GM23338 (cell line): Measurements from ENCODE around the gene KANK4. TPM values are rescaled to one million over a fixed set of nuclear protein-coding genes. Genes with fewer than 3 reads are reported as not detected.

Source experiments
- ATAC-seq: fragments of 200-7000 bp; cut with Tn5 transposase; 3 replicates; pipeline ENCODE4 v1.9.1; 2020
- DNase-seq: peaks from one replicate; pipeline ENCODE4 v3.0.0-alpha.2; 2015; ENCODE audit warnings: low spot score
- H2AFZ ChIP-seq: fragments of 200-600 bp; sonication (generic); 2 replicates; pipeline ENCODE4 v1.8.0; 2016; ENCODE audit warnings: antibody characterized with exemption, mild to moderate bottlenecking, moderate library complexity
- H3F3A ChIP-seq: fragments of 200-600 bp; sonication (generic); replicated peaks from 2 replicates; pipeline ENCODE4 v1.8.0; 2017; ENCODE audit warnings: antibody characterized with exemption, mixed run types, low read depth
- H3K27ac ChIP-seq: fragments of 200-600 bp; sonication (generic); 2 replicates; pipeline ENCODE4 v1.6.1; 2016; ENCODE audit warnings: low read depth
- H3K27me3 ChIP-seq: fragments of 200-600 bp; sonication (generic); 2 replicates; pipeline ENCODE4 v1.8.0; 2016; ENCODE audit warnings: mild to moderate bottlenecking, mixed run types, moderate library complexity; ENCODE audit not compliant: insufficient read depth
- H3K36me3 ChIP-seq: fragments of 200-600 bp; sonication (generic); 2 replicates; pipeline ENCODE4 v1.8.0; 2016; ENCODE audit warnings: mild to moderate bottlenecking; ENCODE audit not compliant: insufficient read depth
- H3K4me1 ChIP-seq: fragments of 200-600 bp; sonication (generic); 2 replicates; pipeline ENCODE4 v1.8.0; 2016; ENCODE audit warnings: mild to moderate bottlenecking, moderate library complexity; ENCODE audit not compliant: insufficient read depth
- H3K4me2 ChIP-seq: fragments of 200-600 bp; sonication (generic); 2 replicates; pipeline ENCODE4 v1.7.1; 2017; ENCODE audit warnings: mixed run types
- H3K4me3 ChIP-seq: fragments of 200-600 bp; sonication (generic); 2 replicates; pipeline ENCODE4 v1.6.1; 2016; ENCODE audit warnings: mixed run types
- H3K79me2 ChIP-seq: fragments of 200-600 bp; sonication (generic); replicated peaks from 2 replicates; pipeline ENCODE4 v1.8.0; 2017; ENCODE audit warnings: mild to moderate bottlenecking; ENCODE audit not compliant: insufficient read depth
- H3K9me2 ChIP-seq: fragments of 200-600 bp; sonication (generic); 2 replicates; pipeline ENCODE4 v1.8.0; 2017; ENCODE audit not compliant: insufficient read depth
- H4K20me1 ChIP-seq: fragments of 200-600 bp; sonication (generic); replicated peaks from 2 replicates; pipeline ENCODE4 v1.8.0; 2017; ENCODE audit warnings: mild to moderate bottlenecking; ENCODE audit not compliant: insufficient read depth
- H3K27ac Mint-ChIP-seq: 2 replicates; pipeline ENCODE4 v1.8.0; 2020; ENCODE audit warnings: inconsistent platforms, mild to moderate bottlenecking, moderate library complexity, mixed read lengths
- H3K27me3 Mint-ChIP-seq: 3 replicates; pipeline ENCODE4 v1.8.0; 2022; ENCODE audit warnings: low read depth, mild to moderate bottlenecking, moderate library complexity, mixed read lengths, inconsistent platforms; ENCODE audit not compliant: insufficient read depth, poor library complexity
- H3K36me3 Mint-ChIP-seq: 3 replicates; pipeline ENCODE4 v1.8.0; 2021; ENCODE audit warnings: low read depth, mild to moderate bottlenecking, inconsistent platforms, moderate library complexity, mixed read lengths
- H3K4me1 Mint-ChIP-seq: 3 replicates; pipeline ENCODE4 v1.8.0; 2020; ENCODE audit warnings: mild to moderate bottlenecking, inconsistent platforms, mixed read lengths
- H3K4me3 Mint-ChIP-seq: 3 replicates; pipeline ENCODE4 v1.8.0; 2021; ENCODE audit warnings: moderate library complexity, mild to moderate bottlenecking, inconsistent platforms, mixed read lengths
- H3K9me3 Mint-ChIP-seq: 3 replicates; pipeline ENCODE4 v1.8.0; 2020; ENCODE audit warnings: moderate library complexity, mild to moderate bottlenecking, inconsistent platforms, mixed read lengths
- CREB1 ChIP-seq: fragments of 250-450 bp; sonication (Bioruptor Pico); IDR thresholded peaks from 2 replicates; pipeline ENCODE4 v1.5.0; 2020; ENCODE audit warnings: low read depth, mild to moderate bottlenecking, moderate library complexity
- EZH2 ChIP-seq: fragments of 200-600 bp; sonication (generic); IDR thresholded peaks from one replicate; pipeline ENCODE4 v1.8.0; 2017; ENCODE audit warnings: antibody characterized with exemption, mild to moderate bottlenecking, low read depth; ENCODE audit not compliant: unreplicated experiment
- POLR2AphosphoS5 ChIP-seq: IDR thresholded peaks from 2 replicates; pipeline ENCODE4 v1.6.1; 2016; ENCODE audit warnings: antibody characterized with exemption, low read depth
- ZNF462 ChIP-seq: fragments of 250-450 bp; sonication (Bioruptor Pico); IDR thresholded peaks from 2 replicates; pipeline ENCODE4 v1.5.0; 2020; ENCODE audit warnings: mild to moderate bottlenecking, moderate library complexity
- polyA plus RNA-seq: library from polyadenylated mRNA; unstranded; fragments of >200 nt; fragmentation: Nextera tagmentation; extraction: Ambion mirVana; gene quantifications from 2 replicates; pipeline ENCODE4 v1.2.1, GENCODE V29; 2016
- total RNA-seq: library from RNA; depleted of rRNA; stranded (reverse); fragments of >200 nt; shearing (Covaris generic); gene quantifications from 2 replicates; pipeline ENCODE4 v1.2.3, GENCODE V29; 2014

Gene KANK4
- total and polyA plus RNA-seq, 2 experiments from 2014 or later = 0.31 to 0.42 TPM

- TF ChIP-seq ZNF462 (CRISPR knock-in tag) = no peak
Observed at GRCh38 chr1:62336995-62337705, 17.9 kb upstream of the KANK4 start (continued).

GRCh38 chr1:62336638-62336994 is 17.4 kb upstream of the KANK4 start:
- no peaks in the 10 kb centered on the region; the same call in 2 of the 3 replicates for H3K36me3 Mint-ChIP-seq
- H3K36me3 ChIP-seq = no peaks in the 10 kb centered on the region
- H3K4me2 ChIP-seq = no peak overlapping the region
- peaks cover 10% of the 10 kb centered on the region for H3K27me3 Mint-ChIP-seq
- DNase-seq (no peak), ATAC-seq (peak; percentile 16; the same call in 2 of the 3 replicates)
- H3K27me3 ChIP-seq = no peaks in the 10 kb centered on the region
- H3K27ac ChIP-seq = no peak overlapping the region
- peak overlapping the region; percentile 90; the same call in 1 of the 2 replicates for H2AFZ ChIP-seq
- no peaks in the 10 kb centered on the region for H3K79me2 ChIP-seq
- H3K9me3 Mint-ChIP-seq = no peaks in the 10 kb centered on the region
- no peaks in the 10 kb centered on the region for H3K4me1 ChIP-seq
- H3K4me3 ChIP-seq = no peak overlapping the region
- H3K27ac Mint-ChIP-seq = no peak overlapping the region
- no peaks in the 10 kb centered on the region for H4K20me1 ChIP-seq
- peaks cover 15% of the 10 kb centered on the region for H3K4me1 Mint-ChIP-seq
- H3F3A ChIP-seq = no peaks in the 10 kb centered on the region
- H3K9me2 ChIP-seq = no peaks in the 10 kb centered on the region
- TF ChIP-seq EZH2 = no peak
- TF ChIP-seq POLR2AphosphoS5 = no peak
- TF ChIP-seq CREB1 (CRISPR knock-in tag) = no peak
- H3K4me3 Mint-ChIP-seq = no peak overlapping the region
